Transverse colon (tissue), 4 donors: ENCODE results near the gene NPIPA5. TPM values are rescaled to one million over a fixed set of nuclear protein-coding genes. Genes with fewer than 3 reads are reported as not detected.
"Not testable (repeated sequence)": the region's sequence is repeated elsewhere in the genome, so short reads cannot be mapped to it uniquely, and the experiment has no call there.

Experiments used
- DNase-seq: peaks from one replicate; pipeline ENCODE4 v3.0.0-alpha.2; 2019
- H3K27ac ChIP-seq, 4 donors: fragments of 200-600 bp; sonication (generic); 2 replicates each; pipeline ENCODE4 v1.5.1; 2016 to 2018; ENCODE audit warnings: inconsistent platforms in 4 of 4
- H3K27me3 ChIP-seq: fragments of 200-600 bp; sonication (generic); 2 replicates; pipeline ENCODE4 v1.5.1; 2017; ENCODE audit warnings: inconsistent platforms
- H3K36me3 ChIP-seq, 4 donors: fragments of 200-600 bp; sonication (generic); 2 replicates each; pipeline ENCODE4 v1.5.1; 2017 to 2019; ENCODE audit warnings: inconsistent platforms in 4 of 4
- H3K4me1 ChIP-seq, 4 donors: fragments of 200-600 bp; sonication (generic); 2 replicates each; pipeline ENCODE4 v1.5.1; 2017 to 2020; ENCODE audit warnings: inconsistent platforms in 4 of 4
- H3K4me3 ChIP-seq, 4 donors: fragments of 200-600 bp; sonication (generic); 1 replicate in 1 of 4; 2 replicates in 3 of 4; pipeline versions ENCODE4 v1.5.1 to v1.6.1; 2017 to 2019; ENCODE audit warnings: inconsistent platforms in 4 of 4
- H3K9me3 ChIP-seq, 2 donors: fragments of 200-600 bp; sonication (generic); 2 replicates each; pipeline ENCODE4 v1.5.1; 2017 to 2019; ENCODE audit warnings: inconsistent platforms in 2 of 2
- EP300 ChIP-seq: sonication (generic); formaldehyde crosslinking; IDR thresholded peaks from one replicate; pipeline ENCODE4 v1.6.1; 2017; ENCODE audit warnings: antibody characterized with exemption, low read depth
- POLR2A ChIP-seq: fragments of 450-650 bp; IDR thresholded peaks from one replicate; pipeline ENCODE4 v1.6.1; 2016; ENCODE audit warnings: antibody characterized with exemption, mild to moderate bottlenecking, moderate library complexity
- POLR2AphosphoS5 ChIP-seq, 3 donors: sonication (generic); formaldehyde crosslinking; IDR thresholded peaks; one replicate each; pipeline ENCODE4 v1.6.1; 2016; ENCODE audit warnings: antibody characterized with exemption in 3 of 3
- WGBS, 2 donors: methylation state at CpG; one replicate each; pipeline ENCODE4 v1.1.5; 2018; ENCODE audit warnings: low coverage in 1 of 2; 5-methylcytosine and 5-hydroxymethylcytosine counted together
- in situ Hi-C, 4 donors: fragments of 200-750 bp; cut with MboI; loops; one replicate each; pipeline versions ENCODE4 v1.15.0 to v1.15.1; 2017; ENCODE audit warnings: low sequenced_read_pairs in 3 of 4, low pct_ligation_motif_present in 1 of 4, low pct_unique_long_range_greater_than_20kb in 1 of 4
- intact Hi-C: fragments of 100-400 bp; cut with DNase I; formaldehyde crosslinking; loops from one replicate; pipeline ENCODE4 v1.15.1; 2023; ENCODE audit warnings: low total_unique reads
- total RNA-seq, 4 donors: library from RNA; depleted of rRNA; stranded (reverse); fragments of >200 nt; gene quantifications; one replicate each; pipeline ENCODE4 v1.1.0, GENCODE V29; 2016
- TF ChIP-seq, protein P1 (sequence below), 5 experiments: fragments of 200-600 bp in 3 of 5; fragments of 450-650 bp in 2 of 5; sonication (generic) in 3 of 5; IDR thresholded peaks; 1 replicate in 2 of 5; 2 replicates in 3 of 5; pipeline ENCODE4 v1.5.1; 2016 to 2017; ENCODE audit warnings: antibody characterized with exemption in 5 of 5, inconsistent platforms in 3 of 5, mild to moderate bottlenecking in 2 of 5, moderate library complexity in 1 of 5

The NPIPA5 gene
- total RNA-seq, 4 donors from 2014 or later: 6.3 to 39.4 (median 10.8) TPM; not detected in 1

DNA sequence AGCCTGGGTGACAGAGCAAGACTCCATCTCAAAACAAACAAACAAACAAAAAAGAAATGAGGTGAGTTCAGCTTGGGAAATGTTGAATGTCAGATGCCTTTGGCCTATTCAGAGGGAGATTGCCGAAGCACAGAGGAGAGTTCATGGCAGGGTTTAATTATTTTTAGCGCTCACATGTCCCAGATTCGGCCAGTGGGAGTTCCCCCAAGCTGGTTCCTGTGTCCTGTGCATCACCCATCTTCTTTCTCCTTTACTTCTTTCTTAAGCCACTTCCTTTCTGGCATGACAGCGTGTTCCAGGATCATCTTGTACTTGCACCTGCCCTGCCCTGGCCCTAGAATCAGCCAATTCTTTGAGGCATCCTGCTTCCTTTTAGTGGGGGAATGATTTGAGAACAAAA lies 26.7 kb upstream of the NPIPA5 start:
- no peak overlapping the region for H3K4me3 ChIP-seq
- H3K9me3 ChIP-seq: no peaks in the 10 kb centered on the region
- no peaks in the 10 kb centered on the region for H3K36me3 ChIP-seq
- in situ Hi-C loops (loop anchor here in 1 of 4 donors (25.0 kb wide), 1 partner anchor 733 kb away; no protein-coding TSS in a partner anchor), intact Hi-C loops (no loop called here)
- whole genome bisulfite sequencing, 2 donors: 62 to 73% methylated on average over 4 of the region's 4 CpGs
- TF ChIP-seq POLR2A (no peak), POLR2AphosphoS5 (IDR thresholded peaks at IDR 0.05) (no peak), EP300 (no peak)
- TF ChIP-seq, protein P1, sequence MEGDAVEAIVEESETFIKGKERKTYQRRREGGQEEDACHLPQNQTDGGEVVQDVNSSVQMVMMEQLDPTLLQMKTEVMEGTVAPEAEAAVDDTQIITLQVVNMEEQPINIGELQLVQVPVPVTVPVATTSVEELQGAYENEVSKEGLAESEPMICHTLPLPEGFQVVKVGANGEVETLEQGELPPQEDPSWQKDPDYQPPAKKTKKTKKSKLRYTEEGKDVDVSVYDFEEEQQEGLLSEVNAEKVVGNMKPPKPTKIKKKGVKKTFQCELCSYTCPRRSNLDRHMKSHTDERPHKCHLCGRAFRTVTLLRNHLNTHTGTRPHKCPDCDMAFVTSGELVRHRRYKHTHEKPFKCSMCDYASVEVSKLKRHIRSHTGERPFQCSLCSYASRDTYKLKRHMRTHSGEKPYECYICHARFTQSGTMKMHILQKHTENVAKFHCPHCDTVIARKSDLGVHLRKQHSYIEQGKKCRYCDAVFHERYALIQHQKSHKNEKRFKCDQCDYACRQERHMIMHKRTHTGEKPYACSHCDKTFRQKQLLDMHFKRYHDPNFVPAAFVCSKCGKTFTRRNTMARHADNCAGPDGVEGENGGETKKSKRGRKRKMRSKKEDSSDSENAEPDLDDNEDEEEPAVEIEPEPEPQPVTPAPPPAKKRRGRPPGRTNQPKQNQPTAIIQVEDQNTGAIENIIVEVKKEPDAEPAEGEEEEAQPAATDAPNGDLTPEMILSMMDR (IDR thresholded peaks at IDR 0.05): no peak
- H3K27ac ChIP-seq: peak overlapping the region in 1 of 4 donors; percentile 25
- H3K27me3 ChIP-seq: no peaks in the 10 kb centered on the region
- DNase-seq: peak; percentile 14
- no peaks in the 10 kb centered on the region for H3K4me1 ChIP-seq

GRCh38 chr16:15404091-15404490 lies 26.0 kb upstream of the NPIPA5 start:
- H3K27ac ChIP-seq: peak overlapping the region in 1 of 4 donors; percentile 25
- H3K9me3 ChIP-seq, intact Hi-C loops, DNase-seq, H3K36me3 ChIP-seq, H3K4me1 ChIP-seq, H3K4me3 ChIP-seq, H3K27me3 ChIP-seq: not testable (repeated sequence)
- in situ Hi-C loops: loop anchor here in 1 of 4 donors (25.0 kb wide), 1 partner anchor 733 kb away; no protein-coding TSS in a partner anchor
- 82 to 100% methylated on average over 2 to 3 of the region's 3 CpGs for whole genome bisulfite sequencing, 2 donors

- no peaks in the 10 kb centered on the region for H3K4me1 ChIP-seq
- no peak overlapping the region for H3K4me3 ChIP-seq
- in situ Hi-C loops (loop anchor here in 1 of 4 donors (25.0 kb wide), 1 partner anchor 734 kb away; no protein-coding TSS in a partner anchor), intact Hi-C loops (no loop called here)
- no peaks in the 10 kb centered on the region for H3K36me3 ChIP-seq
- H3K27ac ChIP-seq: no peak overlapping the region
- no peaks in the 10 kb centered on the region for H3K27me3 ChIP-seq
- no peaks in the 10 kb centered on the region for H3K9me3 ChIP-seq
- WGBS, 2 donors: 80 to 92% methylated on average over 4 to 9 of the region's 9 CpGs
- TF ChIP-seq POLR2A (no peak), POLR2AphosphoS5 (IDR thresholded peaks at IDR 0.05) (no peak), EP300 (no peak)
- TF ChIP-seq, protein P1 (IDR thresholded peaks at IDR 0.05): no peak
- DNase-seq: no peak
Measured at GRCh38 chr16:15403392-15403995, 25.4 kb upstream of the NPIPA5 start.

- in situ Hi-C loops: loop anchor here in 1 of 4 donors (25.0 kb wide), 1 partner anchor 735 kb away; no protein-coding TSS in a partner anchor
- 94 to 97% methylated on average over 3 of the region's 3 CpGs for WGBS, 2 donors
- H3K36me3 ChIP-seq: no peaks in the 10 kb centered on the region
Measured at GRCh38 chr16:15401972-15402371, 23.9 kb upstream of the NPIPA5 start.

DNA sequence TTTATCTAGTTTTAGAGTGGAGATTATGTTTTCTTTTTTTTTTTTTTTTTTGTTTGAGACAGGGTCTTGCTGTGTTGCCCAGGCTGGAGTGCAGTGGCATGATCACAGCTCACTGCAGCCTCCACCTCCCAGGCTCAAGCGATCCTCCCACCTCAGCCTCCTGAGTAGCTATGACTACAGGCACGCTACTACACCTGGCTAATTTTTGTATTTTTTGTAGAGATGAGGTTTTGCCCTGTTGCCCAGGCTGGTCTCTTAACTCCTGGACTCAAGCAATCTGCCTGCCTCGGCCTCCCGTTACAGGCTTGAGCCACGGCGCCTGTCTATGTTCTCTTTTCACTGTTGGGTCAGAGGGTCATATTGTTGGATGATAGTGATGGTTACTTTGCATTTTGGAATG lies 22.2 kb upstream of the NPIPA5 start:
- intact Hi-C loops, DNase-seq, H3K27ac ChIP-seq, H3K9me3 ChIP-seq, H3K36me3 ChIP-seq, H3K27me3 ChIP-seq, H3K4me3 ChIP-seq: not testable (repeated sequence)
- in situ Hi-C loops: loop anchor here in 1 of 4 donors (25.0 kb wide), 1 partner anchor 737 kb away; no protein-coding TSS in a partner anchor
- WGBS, 2 donors: 87 to 94% methylated on average over 3 to 6 of the region's 6 CpGs
- H3K4me1 ChIP-seq: peaks cover 0 to 10% (median 3%) of the 10 kb centered on the region in 4 donors

More at GRCh38 chr16:15401972-15402371, 23.9 kb upstream of the NPIPA5 start:
- no peak for DNase-seq
- intact Hi-C loops: no loop called here
- no peaks in the 10 kb centered on the region for H3K9me3 ChIP-seq
- TF ChIP-seq EP300 (no peak), POLR2A (no peak), POLR2AphosphoS5 (IDR thresholded peaks at IDR 0.05) (no peak)
- TF ChIP-seq, protein P1 (IDR thresholded peaks at IDR 0.05): no peak
- H3K27me3 ChIP-seq: no peaks in the 10 kb centered on the region
- no peak overlapping the region for H3K27ac ChIP-seq
- no peaks in the 10 kb centered on the region for H3K4me1 ChIP-seq
- no peak overlapping the region for H3K4me3 ChIP-seq
